T-helper 9 cell (primary cell): ENCODE measurements around the gene KCNQ1OT1.

ENCODE experiments used
- DNase-seq: peaks from one replicate; pipeline ENCODE4 v3.0.0-alpha.2; 2020

Gene KCNQ1OT1

DNA sequence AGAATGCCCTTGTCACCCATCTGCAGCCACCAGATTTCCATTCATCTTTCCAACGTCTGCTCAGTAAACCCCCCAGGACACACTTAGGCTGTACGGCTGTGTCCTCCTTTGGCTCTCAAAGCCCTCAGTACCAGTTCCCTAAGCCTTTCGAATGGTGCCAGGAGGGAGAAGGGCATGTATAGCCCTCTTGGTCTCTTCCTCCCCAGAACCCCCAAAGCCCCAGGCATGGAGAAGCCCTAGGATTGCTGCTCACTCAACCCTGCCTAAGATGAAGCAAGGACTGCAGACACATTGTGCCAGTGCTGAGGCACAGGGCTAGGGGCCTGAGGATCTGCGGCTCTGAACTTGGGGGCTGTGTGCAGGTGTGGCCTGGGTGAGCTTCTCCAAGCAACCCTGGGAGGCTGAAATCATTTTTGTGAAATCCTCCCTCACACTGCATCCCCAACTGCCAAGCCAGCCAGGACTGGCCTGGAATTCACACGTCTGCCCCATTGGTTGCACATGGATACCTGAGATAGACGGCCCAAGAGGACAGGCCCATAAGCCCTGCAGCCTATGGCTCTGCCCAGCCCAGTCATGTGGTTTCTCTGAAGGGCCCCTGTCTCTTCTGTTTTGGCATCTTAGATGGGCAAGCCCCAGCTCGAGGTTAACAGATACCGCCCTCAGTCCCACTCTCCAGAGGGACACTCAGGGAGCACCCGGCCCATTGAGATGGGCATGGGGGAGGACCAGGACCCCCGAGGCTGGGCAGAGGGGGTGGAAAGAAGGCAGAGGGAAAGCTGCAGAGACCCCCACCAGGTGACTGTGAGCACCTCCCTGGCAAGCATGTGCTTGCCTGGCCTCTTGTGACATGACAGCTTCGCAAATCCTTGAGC, 34.0 kb downstream of the KCNQ1OT1 start:
- no peak for DNase-seq

DNA sequence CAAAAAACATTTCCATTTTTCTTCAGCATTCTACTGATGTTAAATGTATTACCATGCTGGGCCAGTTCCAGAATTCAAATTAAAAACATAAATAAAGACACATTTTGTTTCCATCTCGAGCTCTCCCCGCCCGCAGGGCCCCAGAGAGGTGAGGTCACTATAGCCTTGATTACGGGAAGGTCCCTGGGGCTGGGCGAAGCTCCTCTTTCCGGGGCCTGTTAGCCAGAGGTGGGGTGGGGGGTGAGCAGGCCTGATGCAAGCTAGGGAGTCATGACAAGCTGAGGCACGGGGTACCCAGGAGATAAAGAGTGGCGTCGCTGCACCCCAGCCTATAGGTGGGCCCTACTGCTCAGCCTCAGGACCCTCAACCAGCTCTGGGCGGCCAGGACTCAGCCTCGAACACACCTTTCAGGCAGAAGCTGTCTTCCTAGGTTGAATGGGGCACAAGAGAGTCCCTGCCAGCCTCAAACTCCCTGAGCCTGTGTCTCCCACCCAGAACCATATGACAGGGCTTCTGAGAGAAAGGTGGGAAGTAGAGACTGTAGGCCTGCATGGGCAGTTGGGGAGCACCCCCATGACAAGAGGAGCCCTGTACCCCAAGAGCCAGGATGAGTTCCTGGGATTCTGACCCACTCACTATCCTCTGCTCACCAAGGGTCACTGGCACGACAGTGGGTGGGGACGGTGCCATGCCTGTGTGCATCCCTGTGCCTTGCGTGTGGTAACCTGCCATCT, 34.8 kb downstream of the KCNQ1OT1 start:
- DNase-seq: no peak

DNA sequence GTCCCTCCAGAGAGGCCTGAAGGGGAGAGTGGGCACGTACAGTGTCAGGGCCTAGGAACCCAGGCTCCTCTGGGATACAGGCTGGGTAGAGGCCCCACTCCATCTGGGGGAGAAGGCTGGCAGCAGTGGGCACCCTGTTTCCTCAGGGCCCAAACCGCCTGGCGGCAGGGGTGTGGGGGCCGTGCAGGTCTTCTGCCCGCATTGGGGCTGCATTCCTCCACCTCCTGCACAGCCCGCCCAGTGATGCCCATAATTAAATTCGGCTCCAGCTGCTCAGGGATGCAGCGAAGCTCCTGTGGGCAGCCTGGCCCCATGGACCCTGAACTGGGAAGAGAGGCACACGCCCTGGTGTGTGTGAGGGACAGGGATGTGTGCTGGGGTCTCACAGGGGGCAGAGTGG, 35.4 kb downstream of the KCNQ1OT1 start:
- DNase-seq: no peak

DNA sequence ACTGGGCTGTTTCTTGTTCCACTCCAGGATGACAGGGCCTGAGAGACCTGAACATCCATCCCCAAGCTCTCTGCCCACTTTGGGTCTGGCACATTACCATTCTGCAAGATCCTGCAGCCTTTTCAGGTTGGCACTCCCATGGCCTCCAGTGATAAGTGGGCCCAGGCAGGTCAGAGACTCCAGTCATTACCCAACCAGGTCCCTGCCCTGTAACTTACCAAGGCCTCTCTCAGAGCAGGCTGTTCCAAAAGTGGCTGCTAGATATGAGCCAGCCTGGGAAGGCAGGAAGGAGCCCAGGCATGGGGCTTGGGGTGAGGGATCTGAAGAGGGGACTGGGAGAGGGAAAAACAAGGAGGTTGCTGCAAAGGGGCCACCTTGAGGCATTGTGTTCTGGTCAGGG, 35.9 kb downstream of the KCNQ1OT1 start:
- DNase-seq: no peak

DNA sequence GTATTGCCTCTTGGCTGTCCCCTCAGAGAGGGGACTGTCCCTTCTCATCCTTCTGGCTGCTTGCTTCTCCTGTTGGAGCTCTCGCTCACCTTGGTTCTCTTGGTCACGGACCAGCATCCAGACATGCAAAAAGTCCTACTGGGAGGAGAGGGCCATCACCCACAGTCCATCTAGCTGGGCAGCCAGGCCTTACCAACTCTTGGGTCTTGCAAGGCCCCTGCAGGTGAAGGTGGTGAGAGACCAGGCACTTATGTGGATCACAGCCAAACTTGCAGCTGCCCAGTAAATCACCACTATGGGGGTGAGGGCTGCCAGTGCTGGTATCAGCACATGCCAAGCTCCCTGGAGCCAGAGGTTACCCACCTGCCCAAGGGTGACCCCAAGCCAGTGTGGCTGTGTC, 36.3 kb downstream of the KCNQ1OT1 start:
- no peak for DNase-seq

DNA sequence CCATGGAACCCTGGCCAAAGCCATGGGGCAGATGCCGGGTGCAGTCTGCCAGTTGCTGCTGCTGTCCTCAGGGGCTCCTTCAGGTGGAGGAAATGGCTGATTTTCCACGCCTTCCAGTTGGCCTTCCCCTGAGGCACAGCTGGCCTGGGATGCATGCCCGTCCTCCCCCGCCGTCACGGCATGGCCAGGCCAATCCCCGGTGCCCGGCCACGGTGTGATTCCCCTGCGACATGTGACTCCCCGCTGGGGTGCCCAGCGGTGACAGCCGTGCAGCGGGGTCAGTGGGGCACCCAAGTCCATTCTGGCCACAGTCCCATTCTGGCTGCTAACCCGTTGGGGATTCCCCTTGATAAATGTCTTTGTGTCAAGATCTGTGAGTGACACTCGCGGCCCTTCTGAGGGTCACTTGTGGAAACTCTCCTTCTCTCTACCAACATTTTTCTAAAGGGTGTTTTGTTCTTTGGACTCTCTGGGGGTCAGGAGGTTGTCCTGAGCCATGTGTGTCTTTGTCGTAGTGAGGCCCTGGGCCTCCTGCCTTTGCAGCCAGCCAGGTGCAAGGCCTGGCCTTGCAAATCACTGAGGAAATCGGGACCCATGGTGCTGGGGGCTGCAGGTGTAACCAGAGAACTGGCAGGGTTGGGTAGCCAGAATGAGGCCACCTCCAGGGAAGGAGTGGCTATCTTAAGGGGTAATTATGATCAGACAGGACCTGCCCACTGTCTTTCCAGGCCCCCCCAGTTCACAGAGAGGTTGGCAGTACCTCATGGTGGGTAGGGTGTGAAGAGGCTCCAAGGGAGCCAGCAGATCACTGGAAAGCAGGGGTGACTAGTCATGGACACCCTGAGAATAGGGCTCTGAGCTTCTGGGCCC, 37.1 kb downstream of the KCNQ1OT1 start:
- DNase-seq: no peak

DNA sequence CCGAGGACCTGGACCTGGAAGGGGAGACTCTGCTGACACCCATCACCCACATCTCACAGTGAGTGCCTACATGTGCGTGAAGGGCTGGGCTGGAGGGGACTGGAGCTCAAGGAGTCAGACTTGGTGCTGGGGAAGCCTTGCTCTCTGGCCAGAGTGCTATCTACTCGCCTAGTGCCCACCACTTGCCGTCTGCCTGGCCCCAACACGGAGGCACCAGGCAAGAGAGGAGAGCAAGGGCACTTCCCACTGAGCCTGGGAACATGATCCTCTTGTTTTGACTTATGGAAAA, 37.8 kb downstream of the KCNQ1OT1 start:
- no peak for DNase-seq

DNA sequence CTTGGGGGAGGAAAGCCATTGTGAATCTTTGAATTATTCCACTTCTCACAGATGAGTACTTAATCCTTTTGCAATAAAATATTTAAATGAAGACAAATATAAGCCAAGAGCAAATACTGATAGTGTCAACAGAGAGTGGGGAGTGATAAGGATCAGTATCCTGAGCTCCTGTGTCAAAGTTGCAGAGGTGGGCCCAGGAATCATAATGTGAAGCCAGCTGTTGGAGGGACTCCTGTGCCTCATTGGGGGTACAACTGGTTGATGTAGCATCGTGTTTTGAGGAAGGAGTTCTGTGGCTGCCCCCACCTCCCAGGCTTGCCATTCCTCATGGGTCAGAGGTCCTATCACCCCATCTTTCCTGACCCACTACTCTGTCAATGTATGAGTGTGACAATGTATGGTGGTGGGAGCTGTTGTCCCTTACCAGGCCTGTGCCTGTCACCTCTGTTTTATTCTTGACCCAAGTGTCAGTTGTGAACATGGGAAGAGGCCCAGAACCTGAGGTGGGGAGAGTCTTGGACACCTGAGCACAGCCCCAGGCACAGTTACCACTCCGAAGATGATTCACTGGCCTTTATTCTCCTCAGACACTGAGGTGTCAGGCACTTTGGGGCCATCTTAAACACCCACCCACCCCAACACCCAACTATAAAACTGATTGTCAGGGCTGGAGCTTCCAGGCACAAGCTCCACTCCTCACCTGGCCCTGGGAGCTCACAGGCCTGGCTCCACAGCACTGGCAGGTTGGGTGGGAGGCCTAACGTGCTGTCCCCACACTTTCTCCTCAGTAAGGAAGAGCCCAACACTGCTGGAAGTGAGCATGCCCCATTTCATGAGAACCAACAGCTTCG, 38.4 kb downstream of the KCNQ1OT1 start:
- no peak for DNase-seq

DNA sequence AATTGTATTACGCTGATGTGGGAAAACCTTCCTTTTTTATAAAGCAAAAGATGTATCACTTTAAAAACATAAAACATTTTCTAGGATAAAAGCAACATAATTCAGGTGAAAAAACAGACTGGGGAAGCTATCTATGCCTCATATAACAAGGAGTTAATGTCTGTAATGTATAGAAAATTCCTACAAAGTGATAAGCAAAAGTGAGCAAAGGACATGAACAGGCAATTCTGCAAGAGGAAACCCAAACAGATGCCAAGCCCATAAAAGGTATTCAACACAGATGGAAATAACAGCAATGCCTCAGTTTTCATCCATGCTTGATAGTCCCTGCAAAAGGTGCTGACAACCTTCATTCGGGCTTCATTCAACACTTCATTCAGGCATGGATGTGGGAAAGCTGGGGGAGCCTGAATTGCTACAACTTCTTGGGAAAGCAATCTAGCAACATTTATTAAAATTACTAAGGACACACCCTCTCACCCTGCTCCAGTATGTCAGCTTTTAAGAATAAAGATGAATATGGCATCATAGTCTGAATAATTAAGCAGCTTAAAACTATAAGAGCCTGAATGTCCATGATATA, 39.3 kb downstream of the KCNQ1OT1 start:
- DNase-seq: no peak

DNA sequence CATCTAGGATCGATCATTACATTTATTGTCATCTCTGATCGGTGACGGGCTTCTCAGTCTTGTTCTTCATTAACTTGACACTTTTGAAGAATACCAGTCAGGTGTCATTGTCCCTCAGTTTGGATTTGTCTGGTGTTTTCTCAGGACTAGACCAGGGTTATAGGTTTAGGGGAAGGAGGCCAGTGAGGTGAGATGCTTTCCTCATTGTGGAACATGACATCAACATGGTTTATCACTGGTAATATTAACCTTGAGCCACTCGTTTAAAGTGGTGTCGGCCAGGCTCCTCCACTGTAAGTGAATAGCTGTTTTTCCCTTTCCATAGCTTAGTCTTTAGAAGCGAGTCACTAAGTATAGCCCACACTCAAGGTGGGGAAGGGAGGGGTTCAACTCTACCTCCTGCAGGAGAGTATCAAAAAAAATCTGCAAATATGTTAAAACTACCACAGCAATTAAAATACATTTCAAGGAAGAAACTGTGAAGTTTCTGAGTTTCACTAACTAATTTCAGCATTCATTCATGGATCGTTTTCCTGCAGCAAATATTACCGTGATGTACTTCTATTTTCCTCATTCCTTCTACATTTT, 42.0 kb downstream of the KCNQ1OT1 start:
- no peak for DNase-seq

DNA sequence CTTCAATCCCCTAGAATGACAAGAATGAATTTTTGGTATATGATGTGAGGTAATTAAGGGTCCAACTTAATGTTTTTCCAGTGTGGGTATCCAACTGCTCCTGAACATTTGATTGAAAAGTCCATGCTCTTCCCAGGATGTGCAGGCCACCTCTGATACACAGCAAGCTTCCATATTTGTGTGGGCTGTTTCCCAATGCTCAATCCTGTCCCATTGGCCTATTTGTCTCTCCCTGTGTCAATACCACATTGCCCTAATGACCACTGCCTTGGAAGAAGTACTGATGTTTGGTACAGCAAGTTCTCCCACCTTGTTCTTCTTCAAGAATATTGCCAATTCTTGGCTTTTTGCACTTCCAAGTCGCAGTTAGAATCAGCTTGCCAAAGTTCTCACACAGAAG, 42.9 kb downstream of the KCNQ1OT1 start:
- DNase-seq: no peak

DNA sequence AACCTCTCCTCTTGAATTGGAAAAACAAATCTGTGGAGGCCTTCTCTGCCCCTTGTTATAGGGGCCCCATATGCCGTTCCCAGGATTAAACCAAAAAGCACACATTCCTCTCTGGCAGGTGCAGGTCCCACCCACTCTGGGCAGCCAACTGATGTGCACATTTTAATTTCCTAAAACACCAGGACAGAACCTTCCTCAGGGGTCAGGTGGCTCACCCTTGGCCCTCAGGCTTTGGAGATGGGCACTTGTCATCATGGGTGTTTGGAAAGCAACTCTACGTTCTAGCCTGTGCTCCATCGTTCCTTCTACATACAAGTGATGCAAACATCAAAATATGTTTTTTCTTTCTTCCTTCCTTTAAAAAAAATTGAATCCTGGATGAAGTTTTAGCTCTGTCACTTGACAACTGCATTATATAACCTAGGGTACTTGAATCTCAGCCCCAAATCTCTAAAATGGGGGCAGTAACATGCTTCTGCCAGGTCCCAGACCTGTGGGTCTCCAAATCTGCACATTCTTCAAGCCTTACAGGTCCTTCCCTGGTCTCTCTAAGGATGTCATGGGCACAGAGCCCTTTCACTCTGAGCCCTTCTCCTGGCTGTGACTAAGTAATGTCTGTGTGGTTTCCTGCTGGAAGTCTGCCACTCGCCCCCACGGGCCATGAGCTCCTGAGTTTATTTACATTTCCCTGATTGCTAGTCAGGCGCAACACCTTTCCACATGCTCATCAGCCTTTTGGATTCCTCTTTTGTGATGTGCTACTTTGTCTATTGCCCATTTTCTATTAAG, 43.8 kb downstream of the KCNQ1OT1 start:
- no peak for DNase-seq

DNA sequence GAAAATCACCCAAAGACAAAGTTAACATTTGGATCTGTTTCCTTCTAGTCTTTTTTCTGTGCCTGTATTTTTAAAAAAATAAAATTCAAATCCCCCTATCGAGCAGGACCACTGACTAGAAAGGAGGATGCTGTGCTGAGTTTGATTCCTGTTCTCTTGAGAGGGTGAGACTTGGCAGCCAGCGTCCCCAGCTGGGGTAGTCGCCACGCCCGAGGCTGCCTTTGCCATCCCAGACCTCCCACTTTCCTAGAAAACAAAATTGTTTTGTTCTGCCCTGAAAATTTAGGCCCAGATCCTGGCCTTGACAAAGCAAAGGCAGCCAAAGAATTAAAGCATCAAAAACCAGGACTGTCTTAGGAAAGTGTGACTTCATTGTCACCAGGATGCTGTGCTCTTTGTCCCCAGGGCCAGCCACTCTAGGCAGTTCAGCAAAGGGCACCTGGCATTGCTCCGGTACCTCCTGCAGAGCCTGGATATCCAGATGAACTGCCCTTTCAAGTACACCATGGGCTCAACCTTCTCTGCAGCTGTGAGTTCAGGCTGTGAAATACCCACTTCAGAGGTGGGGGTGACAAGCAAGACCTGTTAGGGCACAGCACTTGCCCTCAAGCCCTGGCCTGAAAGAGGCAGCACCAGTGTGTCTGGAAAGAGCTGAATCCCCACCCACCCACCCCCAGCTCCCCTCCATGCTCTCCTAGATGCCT, 44.6 kb downstream of the KCNQ1OT1 start:
- no peak for DNase-seq

DNA sequence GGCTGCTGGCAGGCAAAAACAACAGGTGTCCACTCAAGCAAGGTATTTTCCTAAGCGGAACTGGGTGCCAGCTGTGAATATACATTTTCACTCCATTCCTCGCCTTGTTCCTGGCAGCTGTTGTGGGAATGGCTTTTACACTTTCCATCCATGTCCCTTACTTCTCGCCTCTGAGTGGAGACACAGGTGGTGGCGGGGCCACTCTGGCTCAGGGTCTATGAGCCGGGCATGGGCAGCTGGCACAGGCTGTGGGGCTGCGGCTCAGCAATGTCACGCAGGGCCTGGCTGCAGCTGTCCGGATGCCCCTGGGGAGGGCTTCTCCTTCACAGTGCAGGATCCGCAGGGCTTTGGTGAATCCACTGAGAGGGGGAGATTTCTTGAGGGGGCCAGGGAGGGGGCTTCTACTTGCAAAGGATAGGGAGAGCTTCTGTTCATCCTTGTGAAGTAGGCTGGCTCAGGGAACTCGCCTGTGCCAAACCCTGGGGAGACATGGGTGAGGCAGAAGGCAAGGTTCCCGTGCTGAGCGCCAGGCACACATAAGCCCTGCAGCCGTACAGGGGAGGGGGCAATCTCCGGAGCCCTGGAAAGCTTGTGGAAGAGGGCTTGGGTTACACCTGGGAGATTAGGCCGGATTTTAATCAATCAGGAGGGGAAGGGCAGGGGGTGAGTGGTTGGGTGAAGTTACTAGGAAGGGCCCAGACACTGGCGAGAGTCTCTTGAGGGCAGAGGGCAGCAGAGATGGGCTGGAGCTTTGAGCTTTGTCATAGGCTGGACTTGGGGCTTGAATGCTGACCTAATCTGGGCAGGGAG, 45.7 kb downstream of the KCNQ1OT1 start:
- no peak for DNase-seq

DNA sequence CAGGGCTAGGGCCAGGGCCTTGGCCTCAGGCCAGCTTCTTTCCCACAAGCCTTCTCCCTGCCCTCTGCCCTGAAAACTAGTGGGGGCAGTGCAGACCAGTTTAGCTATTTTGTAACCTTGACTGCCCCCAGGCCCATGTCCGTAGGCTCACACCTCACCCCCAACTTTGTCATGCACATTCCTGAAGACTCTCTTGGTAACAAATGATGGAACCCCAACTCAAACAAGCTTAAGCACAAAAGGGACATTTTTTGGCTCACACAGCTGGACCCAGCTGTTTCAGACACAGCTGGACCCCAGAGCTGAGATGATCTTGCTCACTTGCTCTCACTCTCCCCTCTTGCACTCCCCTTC, 46.6 kb downstream of the KCNQ1OT1 start:
- DNase-seq: no peak

DNA sequence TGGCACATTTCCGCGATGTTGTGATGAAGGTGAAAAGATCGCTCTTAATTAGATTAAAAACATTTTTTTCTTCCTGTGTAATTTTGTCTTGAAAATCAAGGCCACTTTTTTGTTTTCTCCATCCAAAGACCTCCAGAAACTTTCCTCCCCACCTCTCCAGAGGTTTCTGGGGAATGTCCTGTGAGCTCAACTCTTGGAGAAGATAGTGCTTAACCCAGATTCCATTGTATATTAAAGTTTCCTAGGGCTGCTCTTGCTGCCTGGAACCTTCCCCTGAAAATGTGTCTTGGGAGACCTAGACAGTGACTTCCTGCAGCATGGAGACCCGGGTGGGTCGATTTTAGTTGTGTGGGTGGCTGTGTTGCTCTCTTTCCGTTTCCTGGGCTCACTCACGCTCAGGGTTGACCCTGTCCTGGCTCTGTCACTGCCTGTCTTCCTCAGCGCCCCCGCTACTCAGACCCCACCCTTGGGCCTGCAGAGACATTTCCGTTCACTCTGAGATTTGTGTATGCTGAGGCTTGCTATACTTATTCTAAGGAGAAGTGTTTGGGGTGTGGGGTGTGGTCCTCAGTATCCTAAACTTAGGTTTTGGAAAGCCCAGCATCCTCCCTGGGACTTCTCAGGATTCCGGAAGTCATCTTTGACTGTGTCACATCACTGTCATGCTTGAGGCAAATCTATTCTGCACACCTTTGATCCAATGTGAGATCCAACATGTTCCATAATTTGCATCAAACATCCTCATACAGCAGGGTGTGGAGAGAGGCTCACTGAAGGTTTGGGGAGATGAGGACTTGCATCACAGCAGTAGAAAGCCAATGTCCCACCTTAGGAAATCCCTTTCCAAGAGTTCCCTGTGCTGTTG, 47.2 kb downstream of the KCNQ1OT1 start:
- DNase-seq: no peak

DNA sequence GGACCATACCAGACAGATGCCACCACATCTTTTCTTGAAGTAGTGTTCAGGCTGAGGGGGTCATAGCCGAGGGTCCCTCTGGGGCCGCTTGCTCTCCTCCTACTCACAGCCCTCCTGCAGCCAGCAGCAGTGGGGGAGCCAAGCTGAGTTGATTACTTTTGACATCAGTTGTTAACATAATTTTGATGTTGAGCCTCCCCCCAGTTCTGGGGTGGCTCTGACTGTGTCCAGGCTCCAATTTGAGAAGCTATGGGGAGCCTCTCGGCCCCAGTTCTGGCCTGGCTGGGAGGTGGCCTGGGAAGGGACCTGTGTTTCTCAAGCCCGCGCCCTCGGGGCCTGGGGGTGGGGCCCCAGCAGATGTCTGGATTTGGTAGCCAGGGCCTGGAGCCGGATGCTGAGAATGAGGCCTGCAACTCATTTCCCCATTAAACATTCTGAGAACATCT, 47.9 kb downstream of the KCNQ1OT1 start:
- DNase-seq: no peak

DNA sequence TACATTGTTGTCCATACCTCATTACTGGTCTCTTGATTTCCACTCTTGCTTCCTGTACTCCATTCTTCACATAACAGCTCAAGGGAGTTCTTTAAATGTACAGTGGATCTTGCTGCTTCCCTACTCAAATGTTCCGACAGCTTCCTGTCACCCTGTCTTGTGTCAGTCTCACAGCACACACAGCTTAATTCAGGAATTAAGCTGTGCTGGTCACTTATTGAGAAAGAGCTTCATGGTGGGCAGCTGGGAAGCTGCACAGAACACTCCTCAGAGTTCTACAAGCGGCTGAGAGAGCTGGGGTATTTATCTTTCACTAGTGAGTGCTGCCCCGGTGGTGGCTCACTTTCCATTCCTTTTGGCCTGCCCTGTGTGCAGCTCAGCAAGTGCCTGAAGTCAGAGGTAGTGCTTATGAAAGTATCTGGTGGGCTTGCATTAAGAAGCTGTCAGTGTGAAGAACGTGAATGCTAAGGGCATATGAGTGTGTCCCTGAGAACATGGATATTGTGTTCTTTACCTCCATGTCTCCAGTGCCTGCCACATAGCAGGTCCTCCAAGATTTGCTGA, 48.7 kb downstream of the KCNQ1OT1 start:
- no peak for DNase-seq
